ENCODE results near the gene DYNC1H1. TPM values are rescaled to one million over a fixed set of nuclear protein-coding genes. Genes with fewer than 3 reads are reported as not detected.

DYNC1H1 gene
- total RNA-seq (2014; rRNA removed; shearing (Covaris generic)) (207 and 209 TPM in 2 replicates), total RNA-seq (2022) (291 TPM in 2 replicates), Bru-seq, nascent RNA (percentile 79 among the genes with signal in this experiment), BruChase-seq, experiment 1, labeled RNA remaining after a 6-hour chase (percentile 96 among the genes with signal in this experiment), BruChase-seq, experiment 2, labeled RNA remaining after a 2-hour chase (percentile 91 among the genes with signal in this experiment)
- long read RNA-seq, full-length matches to known transcripts = 6 of 98 reads
- long read RNA-seq, partial matches to known transcripts = 87 of 98 reads
- long read RNA-seq, other reads (novel, unspliced or antisense) = 5 of 98 reads

DNA sequence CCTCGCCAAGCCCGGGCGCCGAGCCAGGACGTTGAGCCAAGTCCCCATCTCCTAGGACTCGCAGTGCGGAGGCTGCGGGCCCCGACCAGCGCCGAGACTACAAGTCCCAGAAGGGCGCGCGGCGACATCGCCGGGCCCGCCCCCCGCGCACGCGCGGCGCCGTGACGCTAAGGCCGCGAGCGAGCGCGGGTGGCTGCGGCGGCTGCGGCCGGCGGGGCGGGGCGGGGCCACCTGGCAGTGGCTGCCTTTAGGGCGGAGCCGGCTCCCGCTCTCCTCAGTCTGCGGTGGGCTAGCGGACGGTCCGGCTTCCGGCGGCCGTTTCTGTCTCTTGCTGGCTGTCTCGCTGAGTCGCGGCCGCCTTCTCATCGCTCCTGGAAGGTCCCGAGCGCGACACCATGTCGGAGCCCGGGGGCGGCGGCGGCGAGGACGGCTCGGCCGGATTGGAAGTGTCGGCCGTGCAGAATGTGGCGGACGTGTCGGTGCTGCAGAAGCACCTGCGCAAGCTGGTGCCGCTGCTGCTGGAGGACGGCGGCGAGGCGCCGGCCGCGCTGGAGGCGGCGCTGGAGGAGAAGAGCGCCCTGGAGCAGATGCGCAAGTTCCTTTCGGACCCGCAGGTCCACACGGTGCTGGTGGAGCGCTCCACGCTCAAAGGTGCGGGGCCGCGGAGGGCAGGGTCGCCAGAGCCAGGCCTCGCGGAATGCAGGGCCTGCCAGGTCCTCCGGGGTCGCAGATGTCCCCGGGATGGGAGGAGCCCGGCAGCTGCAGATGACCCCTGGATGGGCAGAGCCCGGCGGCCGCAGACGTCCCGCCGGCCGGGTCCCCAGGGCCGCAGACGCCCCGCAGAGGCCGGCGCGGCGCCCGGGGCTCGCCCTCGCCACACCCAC is at the start of gene DYNC1H1:
Gene DYNC1H1 (plus strand): TSS at position 277 of the 884 bp plus-strand sequence. CDS start 119 bp downstream, at position 396.
- CTCF ChIA-PET (ENCODE audit: unreplicated experiment) = no interaction called here
- POLR2A ChIA-PET = interaction anchor here (0.7 to 1.4 kb wide), 3 partner anchors 121 to 214 kb away, joined by 3 to 4 read pairs (median 3); no protein-coding TSS in a partner anchor
- BruUV-seq (replicated peaks) = no TSS peak

DNA sequence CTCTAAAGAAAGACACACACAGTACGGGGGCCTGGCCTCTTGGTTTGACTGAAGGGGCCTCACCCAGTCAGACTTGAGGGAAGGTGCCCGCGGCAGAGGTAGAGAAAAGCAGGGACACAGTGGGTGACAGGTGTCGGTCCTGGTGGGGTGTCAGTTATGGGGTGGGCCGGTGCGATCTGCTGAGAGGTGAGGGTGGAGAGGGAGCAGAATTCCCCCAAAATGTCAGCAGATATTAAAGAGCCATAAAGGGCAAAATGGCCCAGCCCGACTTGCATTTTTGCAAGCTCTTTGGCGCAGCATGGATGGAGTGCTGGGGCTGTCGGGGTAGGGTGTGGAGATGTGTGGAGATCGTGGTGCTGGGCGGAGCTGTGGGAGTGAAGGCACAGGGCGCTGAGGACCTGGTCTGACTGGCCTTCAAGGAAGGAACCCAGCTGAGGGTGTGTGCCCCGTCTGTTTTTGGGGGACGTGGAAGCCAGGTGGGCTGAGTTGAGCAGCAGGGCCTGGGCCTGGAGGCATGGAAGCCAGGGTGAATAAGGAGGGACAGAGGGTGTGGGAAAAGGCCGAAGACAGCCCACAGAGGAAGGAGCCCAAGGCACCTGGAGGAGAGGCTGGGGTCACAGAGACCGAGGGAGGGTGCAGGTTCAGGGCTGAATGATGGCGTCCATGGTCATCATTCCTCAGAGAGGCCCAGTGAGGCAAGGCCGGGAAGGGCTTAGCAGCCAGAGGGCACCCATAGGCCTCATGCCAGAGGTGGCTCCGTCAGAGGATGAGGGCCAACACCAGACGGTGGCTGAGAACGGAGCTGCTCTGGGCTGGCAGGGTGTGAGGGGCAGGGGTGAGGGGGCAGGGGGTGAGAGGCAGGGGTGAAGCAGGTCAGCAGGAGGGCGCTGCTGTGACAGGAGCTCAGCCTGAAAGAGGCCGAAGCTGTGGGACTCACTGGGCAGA is 48.2 kb upstream of the DYNC1H1 start:
- H3K36me3 ChIP-seq (ENCODE audit: insufficient read depth, low read length) = peaks cover 41% of the 10 kb centered on the region
- H3K27ac ChIP-seq (ENCODE audit: low read depth, low read length, poor library complexity, severe bottlenecking) = no peak overlapping the region
- DNase-seq (ENCODE audit: low spot score) = no peak
- H3K9me3 ChIP-seq (ENCODE audit: low read length) = no peaks in the 10 kb centered on the region
- ChIA-PET POLR2A (no interaction called here), CTCF (ENCODE audit: unreplicated experiment) (no interaction called here)
- no peak overlapping the region for H3K4me2 ChIP-seq (ENCODE audit: low read length)
- no peaks in the 10 kb centered on the region for H3K79me2 ChIP-seq (ENCODE audit: insufficient read depth, low read depth, low read length)
- H3K9me2 ChIP-seq (ENCODE audit: insufficient read depth, low read length) = no peaks in the 10 kb centered on the region
- intact Hi-C loops (cut with micrococcal nuclease; ENCODE audit: unreplicated experiment) = no loop called here
- no peaks in the 10 kb centered on the region for H3K4me1 ChIP-seq (ENCODE audit: insufficient read depth, low read length, poor library complexity, severe bottlenecking)
- no TSS peak for BruUV-seq (replicated peaks)
- no peak overlapping the region for H3K4me3 ChIP-seq (ENCODE audit: low read depth, low read length, poor library complexity, severe bottlenecking)
- H4K20me1 ChIP-seq (ENCODE audit: insufficient read depth, low read length) = no peaks in the 10 kb centered on the region
- TF ChIP-seq EZH2phosphoT487 (IDR thresholded peaks at IDR 0.05; ENCODE audit: borderline replicate concordance, low read depth, low read length) = no peak
- TF ChIP-seq, protein P1, sequence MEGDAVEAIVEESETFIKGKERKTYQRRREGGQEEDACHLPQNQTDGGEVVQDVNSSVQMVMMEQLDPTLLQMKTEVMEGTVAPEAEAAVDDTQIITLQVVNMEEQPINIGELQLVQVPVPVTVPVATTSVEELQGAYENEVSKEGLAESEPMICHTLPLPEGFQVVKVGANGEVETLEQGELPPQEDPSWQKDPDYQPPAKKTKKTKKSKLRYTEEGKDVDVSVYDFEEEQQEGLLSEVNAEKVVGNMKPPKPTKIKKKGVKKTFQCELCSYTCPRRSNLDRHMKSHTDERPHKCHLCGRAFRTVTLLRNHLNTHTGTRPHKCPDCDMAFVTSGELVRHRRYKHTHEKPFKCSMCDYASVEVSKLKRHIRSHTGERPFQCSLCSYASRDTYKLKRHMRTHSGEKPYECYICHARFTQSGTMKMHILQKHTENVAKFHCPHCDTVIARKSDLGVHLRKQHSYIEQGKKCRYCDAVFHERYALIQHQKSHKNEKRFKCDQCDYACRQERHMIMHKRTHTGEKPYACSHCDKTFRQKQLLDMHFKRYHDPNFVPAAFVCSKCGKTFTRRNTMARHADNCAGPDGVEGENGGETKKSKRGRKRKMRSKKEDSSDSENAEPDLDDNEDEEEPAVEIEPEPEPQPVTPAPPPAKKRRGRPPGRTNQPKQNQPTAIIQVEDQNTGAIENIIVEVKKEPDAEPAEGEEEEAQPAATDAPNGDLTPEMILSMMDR (conservative IDR thresholded peaks at IDR 0.05; ENCODE audit: low read length) = no peak
- no peak overlapping the region for H2AFZ ChIP-seq (ENCODE audit: low read length)

More for the DNA sequence above, at the start of gene DYNC1H1:
- Histone ChIP-seq H3K4me3 (ENCODE audit: low read depth, low read length, poor library complexity, severe bottlenecking) (peak within 1 kb of the TSS; percentile 97), H3K4me2 (ENCODE audit: low read length) (peak within 1 kb of the TSS; percentile 90), H3K79me2 (ENCODE audit: insufficient read depth, low read depth, low read length) (peaks cover 49% of the 10 kb centered on the region), H3K4me1 (ENCODE audit: insufficient read depth, low read length, poor library complexity, severe bottlenecking) (peaks cover 31% of the 10 kb centered on the region), H4K20me1 (ENCODE audit: insufficient read depth, low read length) (peaks cover 10% of the 10 kb centered on the region; the same call in 1 of the 2 replicates), H3K9me2 (ENCODE audit: insufficient read depth, low read length) (no peaks in the 10 kb centered on the region), H3K27ac (ENCODE audit: low read depth, low read length, poor library complexity, severe bottlenecking) (peak within 1 kb of the TSS; percentile 61), H2AFZ (ENCODE audit: low read length) (peak within 1 kb of the TSS; percentile 63; the same call in 1 of the 2 replicates), H3K36me3 (ENCODE audit: insufficient read depth, low read length) (peaks cover 14% of the 10 kb centered on the region), H3K9me3 (ENCODE audit: low read length) (no peaks in the 10 kb centered on the region)
- peak; percentile 95 for DNase-seq (ENCODE audit: low spot score)
- TF ChIP-seq, protein P1 (conservative IDR thresholded peaks at IDR 0.05; ENCODE audit: low read length) = no peak
- TF ChIP-seq EZH2phosphoT487 (IDR thresholded peaks at IDR 0.05; ENCODE audit: borderline replicate concordance, low read depth, low read length) = no peak
- intact Hi-C loops (cut with micrococcal nuclease; ENCODE audit: unreplicated experiment) = loop anchor here (1.0 to 5.0 kb wide), 5 partner anchors 16 to 353 kb away; partner anchors contain the start of gene ZNF839

Data from OCI-LY7 (cell line).